ENCODE measurements around the gene ZNF606.
"Not testable (repeated sequence)": the region's sequence is repeated elsewhere in the genome, so short reads cannot be mapped to it uniquely, and the experiment has no call there.

Gene ZNF606

DNA sequence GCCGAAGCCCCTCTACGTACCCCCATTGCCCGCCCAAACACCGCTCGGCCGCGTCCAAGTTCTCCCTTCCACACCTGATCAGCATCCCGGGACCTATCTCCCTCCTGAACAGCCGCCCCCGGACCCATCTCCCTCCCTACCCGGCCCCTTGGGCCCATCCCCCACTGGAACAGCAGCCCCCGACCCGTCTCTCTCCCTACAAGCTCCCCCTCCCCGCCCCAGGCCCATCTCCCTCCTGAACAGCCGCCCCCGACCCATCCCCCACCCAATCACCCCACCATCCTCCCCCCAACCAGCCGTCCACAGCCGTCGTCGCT is 31.8 kb upstream of the ZNF606 start:
- no peak for DNase-seq
- TF ChIP-seq GATA1 (IDR thresholded peaks at IDR 0.05; ENCODE audit: low read depth, low read length) (no peak), POLR2A (IDR thresholded peaks at IDR 0.05; ENCODE audit: low read length) (no peak)

GRCh38 chr19:58033741-58034476 is 31.3 kb upstream of the ZNF606 start, which contains the start of gene ZSCAN1:
TSS of gene ZSCAN1 (plus strand) at chr19:58034025. CDS start at chr19:58037837, 3,812 bp downstream.
- TF ChIP-seq GATA1 (IDR thresholded peaks at IDR 0.05; ENCODE audit: low read depth, low read length): no peak
- no peak for TF ChIP-seq POLR2A (IDR thresholded peaks at IDR 0.05; ENCODE audit: low read length)
- peak; percentile 39 to 52 for DNase-seq

DNA sequence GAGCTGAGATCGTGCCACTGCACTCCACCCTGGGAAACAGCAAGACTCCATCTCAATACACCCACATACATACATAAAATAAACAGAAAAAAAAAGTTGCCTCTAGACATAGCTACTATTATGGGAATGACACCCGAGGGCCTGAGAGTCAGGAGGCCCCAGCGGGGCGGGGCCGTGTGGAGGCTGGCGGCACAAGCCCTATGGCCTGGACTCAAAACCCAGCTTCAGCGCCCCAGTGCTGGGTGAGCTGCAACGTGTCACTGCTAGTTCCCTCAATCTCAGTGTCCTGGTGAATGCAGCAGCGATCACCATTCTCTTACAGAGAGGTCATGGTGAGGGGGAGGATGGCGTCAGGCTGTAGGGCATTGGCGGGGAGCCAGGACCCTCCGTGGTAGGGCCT is 22.0 kb upstream of the ZNF606 start:
- TF ChIP-seq GATA1 (IDR thresholded peaks at IDR 0.05; ENCODE audit: low read depth, low read length) (no peak), POLR2A (IDR thresholded peaks at IDR 0.05; ENCODE audit: low read length) (no peak)
- DNase-seq: no peak

GRCh38 chr19:58022283-58022660 is 19.7 kb upstream of the ZNF606 start:
- TF ChIP-seq POLR2A (IDR thresholded peaks at IDR 0.05; ENCODE audit: low read length) (no peak), GATA1 (IDR thresholded peaks at IDR 0.05; ENCODE audit: low read depth, low read length) (no peak)
- DNase-seq: no peak

DNA sequence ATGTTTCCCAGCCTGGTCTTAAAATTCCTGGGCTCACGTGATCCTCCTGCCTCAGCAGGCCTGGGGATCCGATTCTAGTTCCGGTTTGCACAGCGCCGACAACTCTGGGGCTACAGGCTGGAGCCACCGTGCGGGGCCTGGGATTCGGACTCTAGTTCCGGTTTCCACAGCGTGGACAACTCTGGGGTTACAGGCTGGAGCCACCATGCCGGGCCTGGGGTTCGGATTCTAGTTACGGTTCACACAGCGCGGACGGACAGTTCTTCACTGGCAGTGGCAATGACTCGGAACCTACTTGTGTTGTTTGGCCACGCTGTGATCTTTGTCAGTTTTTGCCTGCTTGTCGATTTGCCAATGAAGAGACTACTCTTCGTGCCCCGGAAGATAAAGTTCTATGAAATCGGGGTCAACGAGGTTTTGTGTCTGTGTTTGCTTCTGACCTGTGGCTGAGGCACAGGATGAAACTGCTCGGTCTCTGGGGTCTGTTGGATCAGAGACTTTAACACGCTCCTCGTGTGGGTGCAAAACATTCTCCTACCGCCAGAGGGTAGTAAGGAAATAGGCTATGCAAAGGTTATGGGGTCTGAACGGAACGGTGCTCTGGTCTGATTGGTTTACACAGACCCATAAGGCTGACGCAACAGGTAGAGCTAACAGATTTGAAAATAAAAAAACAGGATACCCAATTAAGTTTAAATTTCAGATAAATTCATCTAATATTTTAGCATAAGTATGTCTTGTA is 19.1 kb upstream of the ZNF606 start:
- TF ChIP-seq POLR2A (IDR thresholded peaks at IDR 0.05; ENCODE audit: low read length) (no peak), GATA1 (IDR thresholded peaks at IDR 0.05; ENCODE audit: low read depth, low read length) (no peak)
- DNase-seq: peak; percentile 50 to 55

DNA sequence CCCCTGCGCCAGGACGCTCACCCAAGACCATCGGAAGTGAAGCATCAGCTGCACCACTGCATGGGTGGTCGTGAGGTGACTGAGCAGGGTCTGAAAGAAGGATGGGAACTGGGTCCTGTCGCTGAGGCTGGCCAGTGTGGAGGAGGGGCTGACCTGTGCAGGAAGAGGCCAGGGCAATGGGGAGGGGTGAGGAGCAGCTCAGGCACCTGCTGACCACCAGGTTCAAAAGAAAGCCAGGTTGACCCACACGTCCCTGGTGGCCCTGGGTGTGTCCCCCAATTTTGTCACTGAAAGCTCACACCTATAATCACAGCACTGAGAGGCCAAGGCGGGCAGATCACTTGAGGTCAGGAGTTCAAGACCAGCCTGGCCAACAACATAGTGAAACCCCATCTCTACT is 17.5 kb upstream of the ZNF606 start:
- no peak for DNase-seq
- TF ChIP-seq POLR2A (IDR thresholded peaks at IDR 0.05; ENCODE audit: low read length) (no peak), GATA1 (IDR thresholded peaks at IDR 0.05; ENCODE audit: low read depth, low read length) (no peak)

- TF ChIP-seq GATA1 (IDR thresholded peaks at IDR 0.05; ENCODE audit: low read depth, low read length) (no peak), POLR2A (IDR thresholded peaks at IDR 0.05; ENCODE audit: low read length) (no peak)
- DNase-seq: no peak
Measured at GRCh38 chr19:58014141-58014540, 11.5 kb upstream of the ZNF606 start.

- no peak for DNase-seq
- no peak for TF ChIP-seq GATA1 (IDR thresholded peaks at IDR 0.05; ENCODE audit: low read depth, low read length)
- no peak for TF ChIP-seq POLR2A (IDR thresholded peaks at IDR 0.05; ENCODE audit: low read length)
Measured at GRCh38 chr19:58010507-58010906, 7.9 kb upstream of the ZNF606 start.

DNA sequence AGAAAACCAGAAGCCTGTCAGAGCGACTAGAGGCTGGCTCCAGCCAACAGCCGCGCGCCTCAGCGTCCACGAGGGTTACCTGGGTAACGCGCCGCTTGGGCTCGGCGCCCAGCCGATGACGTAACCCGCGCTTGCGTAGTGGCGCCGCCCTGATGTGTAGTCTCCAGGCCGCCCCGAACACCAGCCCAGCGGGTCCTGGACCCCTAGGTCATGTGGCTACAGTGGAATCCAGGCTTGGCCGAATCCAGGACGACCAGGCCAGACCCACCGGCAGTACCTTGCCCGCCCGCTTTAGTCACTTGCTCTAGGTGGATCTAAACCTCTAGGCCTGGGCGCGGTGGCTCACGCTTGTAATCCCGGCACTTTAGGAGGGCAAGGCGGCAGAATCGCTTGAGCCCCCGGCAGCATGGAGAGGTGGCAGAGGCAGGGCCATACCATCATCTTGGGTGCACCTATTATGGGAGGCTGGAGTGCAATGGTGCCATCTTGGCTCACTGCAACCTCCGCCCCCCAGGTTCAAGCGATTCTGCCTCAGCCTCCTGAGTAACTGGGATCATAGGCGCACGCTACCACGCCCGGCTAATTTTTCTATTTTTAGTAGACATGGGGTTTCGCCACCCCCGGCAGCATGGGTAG is 7.2 kb upstream of the ZNF606 start:
- peak; percentile 86 to 90 for DNase-seq
- TF ChIP-seq POLR2A (IDR thresholded peaks at IDR 0.05; ENCODE audit: low read length) (peak; percentile 40), GATA1 (IDR thresholded peaks at IDR 0.05; ENCODE audit: low read depth, low read length) (no peak)

- TF ChIP-seq GATA1 (IDR thresholded peaks at IDR 0.05; ENCODE audit: low read depth, low read length): no peak
- TF ChIP-seq POLR2A (IDR thresholded peaks at IDR 0.05; ENCODE audit: low read length): no peak
- DNase-seq: no peak
Measured at GRCh38 chr19:58009301-58009665, 6.7 kb upstream of the ZNF606 start.

DNA sequence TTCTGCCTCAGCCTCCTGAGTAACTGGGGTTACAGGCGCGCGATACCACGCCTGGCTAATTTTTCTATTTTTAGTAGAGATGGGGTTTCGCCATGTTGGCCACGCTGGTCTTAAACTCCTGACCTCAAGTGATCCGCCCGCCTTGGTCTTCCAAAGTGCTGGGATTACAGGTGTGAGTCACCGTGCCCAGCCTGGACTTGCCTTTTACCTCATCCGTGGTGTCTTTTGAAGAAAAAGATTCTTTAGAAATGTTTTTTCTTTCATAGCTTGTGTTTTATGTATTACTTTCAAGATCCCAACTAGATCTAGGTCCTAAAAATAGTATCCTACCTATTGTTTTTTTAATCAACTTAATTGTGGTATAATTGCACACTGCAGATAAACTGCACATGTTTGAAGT is 6.3 kb upstream of the ZNF606 start:
- DNase-seq: not testable (repeated sequence)

DNA sequence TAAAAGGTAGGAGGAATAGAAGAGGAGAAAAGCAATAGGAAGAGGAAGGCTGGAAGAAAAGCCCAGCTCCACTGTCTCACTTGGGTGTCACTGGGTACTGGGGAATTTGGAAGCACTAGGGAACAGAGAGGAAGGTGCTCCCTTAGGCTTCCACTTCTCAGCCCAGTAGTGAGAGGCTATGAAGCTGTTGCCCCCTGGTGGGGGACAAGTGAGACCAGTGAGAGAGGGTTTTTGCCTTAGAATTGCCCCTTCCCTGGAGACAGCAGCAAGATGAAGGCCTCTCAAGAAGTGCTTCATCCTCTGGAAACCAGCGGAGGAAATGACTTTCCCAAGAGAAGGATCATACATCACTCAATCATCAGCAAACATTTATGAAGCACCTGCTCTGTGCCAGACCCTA is 4.7 kb upstream of the ZNF606 start:
- TF ChIP-seq GATA1 (IDR thresholded peaks at IDR 0.05; ENCODE audit: low read depth, low read length): no peak
- no peak for TF ChIP-seq POLR2A (IDR thresholded peaks at IDR 0.05; ENCODE audit: low read length)
- peak; percentile 21 to 26 for DNase-seq

- DNase-seq: no peak
- TF ChIP-seq GATA1 (IDR thresholded peaks at IDR 0.05; ENCODE audit: low read depth, low read length): no peak
- no peak for TF ChIP-seq POLR2A (IDR thresholded peaks at IDR 0.05; ENCODE audit: low read length)
Measured at GRCh38 chr19:58003174-58003828, 681 bp upstream of the ZNF606 start.

DNA sequence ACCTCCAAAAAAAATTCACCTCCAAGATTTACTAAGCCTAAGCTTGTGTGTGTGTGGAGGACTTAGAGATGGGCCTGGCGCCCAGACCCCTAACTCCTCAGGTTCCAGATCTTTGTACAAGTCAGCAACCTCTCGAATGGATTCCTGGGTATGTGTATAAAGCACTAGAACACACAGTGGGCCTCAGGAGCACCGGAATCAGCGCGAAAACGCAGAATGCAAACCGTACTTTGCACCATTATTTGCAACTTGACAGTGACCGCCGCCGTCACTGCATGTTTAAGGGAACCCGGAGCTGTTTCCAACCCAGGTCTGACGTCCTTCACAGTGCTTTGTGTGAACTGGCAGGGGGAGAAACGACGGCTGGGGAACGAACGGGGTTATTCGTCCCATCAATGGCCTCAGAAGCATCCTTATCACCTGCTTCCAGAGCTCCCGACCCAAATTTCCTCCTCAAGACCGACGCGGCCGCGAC is 688 bp downstream of the ZNF606 start:
- peak in 1 of 2 experiments; percentile 73 for DNase-seq
- TF ChIP-seq POLR2A (IDR thresholded peaks at IDR 0.05; ENCODE audit: low read length): no peak
- no peak for TF ChIP-seq GATA1 (IDR thresholded peaks at IDR 0.05; ENCODE audit: low read depth, low read length)
